ENCODE measurements around the gene NUP205. TPM values are rescaled to one million over a fixed set of nuclear protein-coding genes. Genes with fewer than 3 reads are reported as not detected.

The NUP205 gene
- total RNA-seq, 5 donors from 2014 or later (not counting 1 experiment from before 2014, with no cell fraction given), result 52.4 to 63.0 (median 57.8) TPM

DNA sequence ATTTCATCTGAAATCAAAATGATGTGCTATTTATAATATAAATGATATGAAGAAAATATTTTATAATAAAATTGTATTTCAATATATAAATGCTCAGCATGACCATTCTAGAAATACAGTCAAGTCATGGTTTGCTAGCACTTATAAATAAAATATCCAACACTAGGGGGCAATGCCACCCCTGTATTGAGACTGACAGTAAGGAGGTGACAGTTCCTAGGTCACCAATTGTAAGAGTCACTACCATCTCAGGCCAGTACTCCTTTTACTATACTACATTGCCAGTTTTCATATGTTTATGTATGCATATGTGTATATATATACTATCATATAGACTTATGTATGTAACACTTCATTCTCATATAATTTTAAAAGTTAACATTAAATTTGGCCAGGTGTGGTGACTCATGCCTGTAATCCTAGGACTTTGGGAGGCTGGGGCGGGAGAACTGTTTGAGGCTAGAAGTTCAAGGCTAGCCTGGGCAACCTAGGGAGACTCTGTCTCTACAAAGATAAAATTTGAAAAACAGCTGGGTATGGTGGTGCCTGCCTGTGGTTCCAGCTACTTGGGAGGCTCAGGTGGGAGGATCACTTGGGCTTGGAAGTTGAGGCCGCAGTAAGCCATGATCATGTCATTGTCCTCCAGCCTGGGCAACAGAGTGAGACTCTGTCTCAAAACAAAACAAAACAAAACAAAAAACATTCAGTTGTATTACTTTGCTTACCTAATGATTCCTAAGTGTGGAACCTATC is 45.4 kb upstream of the NUP205 start:
- Mint-ChIP-seq H3K27ac (no peak overlapping the region), H3K9me3 (no peaks in the 10 kb centered on the region), H3K27me3 (no peaks in the 10 kb centered on the region), H3K4me1 (peaks cover 0 to 3% (median 3%) of the 10 kb centered on the region in 3 donors), H3K36me3 (no peaks in the 10 kb centered on the region), H3K4me3 (no peak overlapping the region)
- Histone ChIP-seq H3K36me3 (ENCODE audit: control insufficient read depth in 2 of 2, extremely low read depth in 1 of 2, insufficient read depth in 1 of 2, low read length in 1 of 2) (no peaks in the 10 kb centered on the region), H3K9me3 (no peaks in the 10 kb centered on the region), H3K27ac (ENCODE audit: low read length) (no peak overlapping the region), H3K4me1 (ENCODE audit: control insufficient read depth in 1 of 2, extremely low read depth in 1 of 2, insufficient read depth in 2 of 2, low read length in 2 of 2) (peaks cover 15 to 18% of the 10 kb centered on the region in 2 experiments), H3K27me3 (replicated peaks in 1 of 2; ENCODE audit: control insufficient read depth in 2 of 2, extremely low read depth in 1 of 2, insufficient read depth in 2 of 2, low read length in 1 of 2) (no peaks in the 10 kb centered on the region), H3K4me3 (ENCODE audit: control insufficient read depth in 1 of 2, extremely low read depth in 1 of 2, low read length in 1 of 2) (no peak overlapping the region)
- DNase-seq (peak in 16 of 35 experiments; percentile 6 to 75 (median 17)), ATAC-seq (replicated peaks in 1 of 4) (no peak)
- 100% methylated on average over 2 of the region's 2 CpGs for WGBS (ENCODE audit: insufficient coverage)
- ChIA-PET CTCF (no interaction called here), POLR2A (no interaction called here)

- H3K4me3 Mint-ChIP-seq, result no peak overlapping the region
- peaks cover 6 to 7% of the 10 kb centered on the region in 2 experiments for H3K4me1 ChIP-seq (ENCODE audit: control insufficient read depth in 1 of 2, extremely low read depth in 1 of 2, insufficient read depth in 2 of 2, low read length in 2 of 2)
- ChIA-PET CTCF (no interaction called here), POLR2A (interaction anchor here in 1 of 2 donors (0.6 to 0.7 kb wide), 2 partner anchors 101 to 853 kb away, joined by 3 read pairs; no protein-coding TSS in a partner anchor)
- DNase-seq (no peak), ATAC-seq (replicated peaks in 1 of 4) (no peak)
- no peak overlapping the region for H3K27ac Mint-ChIP-seq
- no peaks in the 10 kb centered on the region for H3K27me3 ChIP-seq (replicated peaks in 1 of 2; ENCODE audit: control insufficient read depth in 2 of 2, extremely low read depth in 1 of 2, insufficient read depth in 2 of 2, low read length in 1 of 2)
- H3K4me1 Mint-ChIP-seq, result no peaks in the 10 kb centered on the region
- no peak overlapping the region for H3K4me3 ChIP-seq (ENCODE audit: control insufficient read depth in 1 of 2, extremely low read depth in 1 of 2, low read length in 1 of 2)
- no peaks in the 10 kb centered on the region for H3K9me3 Mint-ChIP-seq
- no peaks in the 10 kb centered on the region for H3K27me3 Mint-ChIP-seq
- H3K9me3 ChIP-seq, result no peaks in the 10 kb centered on the region
- H3K36me3 Mint-ChIP-seq, result no peaks in the 10 kb centered on the region
- no CpG with 5 or more reads among the region's 3 CpGs for WGBS (ENCODE audit: insufficient coverage)
- H3K36me3 ChIP-seq (ENCODE audit: control insufficient read depth in 2 of 2, extremely low read depth in 1 of 2, insufficient read depth in 1 of 2, low read length in 1 of 2), result no peaks in the 10 kb centered on the region
- H3K27ac ChIP-seq (ENCODE audit: low read length), result no peak overlapping the region
Measured at GRCh38 chr7:135514856-135515255, 42.9 kb upstream of the NUP205 start.

GRCh38 chr7:135517060-135517459 is 40.7 kb upstream of the NUP205 start:
- no peaks in the 10 kb centered on the region for H3K4me1 ChIP-seq (ENCODE audit: control insufficient read depth in 1 of 2, extremely low read depth in 1 of 2, insufficient read depth in 2 of 2, low read length in 2 of 2)
- Mint-ChIP-seq H3K27ac (no peak overlapping the region), H3K36me3 (no peaks in the 10 kb centered on the region), H3K4me1 (no peaks in the 10 kb centered on the region), H3K4me3 (no peak overlapping the region), H3K9me3 (no peaks in the 10 kb centered on the region), H3K27me3 (no peaks in the 10 kb centered on the region)
- POLR2A ChIA-PET, result no interaction called here
- no peak for ATAC-seq (replicated peaks in 1 of 4)
- CTCF ChIA-PET, result no interaction called here
- no peaks in the 10 kb centered on the region for H3K9me3 ChIP-seq
- H3K27me3 ChIP-seq (replicated peaks in 1 of 2; ENCODE audit: control insufficient read depth in 2 of 2, extremely low read depth in 1 of 2, insufficient read depth in 2 of 2, low read length in 1 of 2), result no peaks in the 10 kb centered on the region
- WGBS (ENCODE audit: insufficient coverage), result 94% methylated on average over 3 of the region's 3 CpGs
- no peak overlapping the region for H3K27ac ChIP-seq (ENCODE audit: low read length)
- no peak overlapping the region for H3K4me3 ChIP-seq (ENCODE audit: control insufficient read depth in 1 of 2, extremely low read depth in 1 of 2, low read length in 1 of 2)
- no peak for DNase-seq
- H3K36me3 ChIP-seq (ENCODE audit: control insufficient read depth in 2 of 2, extremely low read depth in 1 of 2, insufficient read depth in 1 of 2, low read length in 1 of 2), result no peaks in the 10 kb centered on the region

DNA sequence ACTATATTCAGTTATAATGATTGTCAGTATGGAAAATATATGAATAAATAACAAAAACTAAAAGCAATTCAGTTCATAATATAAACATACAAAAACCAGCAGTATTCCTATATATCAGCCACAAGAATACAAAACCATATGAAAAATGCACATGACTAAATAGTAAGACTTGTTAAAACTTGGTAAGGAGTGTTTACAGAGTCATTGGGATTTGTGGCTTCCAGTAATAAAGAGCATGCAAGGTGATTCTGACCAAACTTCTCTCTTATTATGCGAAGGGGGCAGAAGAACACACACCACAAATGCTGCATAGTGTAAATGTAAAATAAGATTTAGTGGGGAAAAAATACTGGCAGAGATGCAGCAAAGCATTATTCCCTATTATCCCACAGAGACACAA is 39.0 kb upstream of the NUP205 start:
- DNase-seq (no peak), ATAC-seq (replicated peaks in 1 of 4) (no peak)
- CTCF ChIA-PET, result no interaction called here
- no CpG with 5 or more reads among the region's 1 CpG for WGBS (ENCODE audit: insufficient coverage)
- Mint-ChIP-seq H3K27me3 (no peaks in the 10 kb centered on the region), H3K4me1 (no peaks in the 10 kb centered on the region), H3K36me3 (no peaks in the 10 kb centered on the region), H3K27ac (no peak overlapping the region), H3K9me3 (peaks cover 0 to 3% (median 0%) of the 10 kb centered on the region in 3 donors), H3K4me3 (no peak overlapping the region)
- H3K36me3 ChIP-seq (ENCODE audit: control insufficient read depth in 2 of 2, extremely low read depth in 1 of 2, insufficient read depth in 1 of 2, low read length in 1 of 2), result no peaks in the 10 kb centered on the region
- POLR2A ChIA-PET, result interaction anchor here in 1 of 2 donors (0.7 kb wide), 1 partner anchor 313 kb away, joined by 5 read pairs; no protein-coding TSS in a partner anchor
- no peak overlapping the region for H3K4me3 ChIP-seq (ENCODE audit: control insufficient read depth in 1 of 2, extremely low read depth in 1 of 2, low read length in 1 of 2)
- no peak overlapping the region for H3K27ac ChIP-seq (ENCODE audit: low read length)
- no peaks in the 10 kb centered on the region for H3K27me3 ChIP-seq (replicated peaks in 1 of 2; ENCODE audit: control insufficient read depth in 2 of 2, extremely low read depth in 1 of 2, insufficient read depth in 2 of 2, low read length in 1 of 2)
- H3K9me3 ChIP-seq, result no peaks in the 10 kb centered on the region
- H3K4me1 ChIP-seq (ENCODE audit: control insufficient read depth in 1 of 2, extremely low read depth in 1 of 2, insufficient read depth in 2 of 2, low read length in 2 of 2), result no peaks in the 10 kb centered on the region

GRCh38 chr7:135519233-135519688 is 38.5 kb upstream of the NUP205 start:
- ATAC-seq (replicated peaks in 1 of 4), result no peak
- Histone ChIP-seq H3K36me3 (ENCODE audit: control insufficient read depth in 2 of 2, extremely low read depth in 1 of 2, insufficient read depth in 1 of 2, low read length in 1 of 2) (no peaks in the 10 kb centered on the region), H3K9me3 (no peaks in the 10 kb centered on the region), H3K4me3 (ENCODE audit: control insufficient read depth in 1 of 2, extremely low read depth in 1 of 2, low read length in 1 of 2) (no peak overlapping the region), H3K4me1 (ENCODE audit: control insufficient read depth in 1 of 2, extremely low read depth in 1 of 2, insufficient read depth in 2 of 2, low read length in 2 of 2) (no peaks in the 10 kb centered on the region), H3K27me3 (replicated peaks in 1 of 2; ENCODE audit: control insufficient read depth in 2 of 2, extremely low read depth in 1 of 2, insufficient read depth in 2 of 2, low read length in 1 of 2) (no peaks in the 10 kb centered on the region), H3K27ac (ENCODE audit: low read length) (no peak overlapping the region)
- Mint-ChIP-seq H3K9me3 (peaks cover 0 to 3% (median 0%) of the 10 kb centered on the region in 3 donors), H3K4me3 (no peak overlapping the region), H3K27ac (no peak overlapping the region), H3K4me1 (no peaks in the 10 kb centered on the region), H3K27me3 (no peaks in the 10 kb centered on the region), H3K36me3 (no peaks in the 10 kb centered on the region)
- POLR2A ChIA-PET, result interaction anchor here (0.6 to 0.7 kb wide), 2 partner anchors 250 to 313 kb away, joined by 5 read pairs; no protein-coding TSS in a partner anchor
- CTCF ChIA-PET, result interaction anchor here in 1 of 2 donors (0.7 kb wide), 1 partner anchor 43 kb away, joined by 5 read pairs; no protein-coding TSS in a partner anchor
- DNase-seq, result no peak

DNA sequence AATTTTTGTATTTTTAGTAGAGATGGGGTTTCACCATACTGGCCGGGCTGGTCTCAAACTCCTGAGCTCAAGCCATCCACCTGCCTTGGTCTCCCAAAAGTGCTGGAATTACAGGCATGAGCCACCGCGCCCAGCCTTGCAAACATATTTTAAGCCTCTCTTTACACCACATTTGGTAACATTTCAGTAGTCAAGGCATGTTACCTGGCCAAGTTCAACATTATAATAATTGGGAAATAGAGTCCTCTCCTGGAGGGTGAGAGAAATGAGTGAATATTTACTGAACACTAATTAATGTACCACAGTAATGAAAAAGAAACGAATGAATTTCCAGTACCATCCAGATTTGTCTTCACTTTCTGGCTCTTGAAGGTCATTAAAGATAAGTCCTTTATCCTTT is 37.8 kb upstream of the NUP205 start:
- CTCF ChIA-PET, result interaction anchor here (0.7 to 1.5 kb wide), 2 partner anchors 33 to 43 kb away, joined by 5 read pairs; no protein-coding TSS in a partner anchor
- H3K27ac Mint-ChIP-seq, result no peak overlapping the region
- no peaks in the 10 kb centered on the region for H3K36me3 ChIP-seq (ENCODE audit: control insufficient read depth in 2 of 2, extremely low read depth in 1 of 2, insufficient read depth in 1 of 2, low read length in 1 of 2)
- no peaks in the 10 kb centered on the region for H3K36me3 Mint-ChIP-seq
- no peak overlapping the region for H3K4me3 Mint-ChIP-seq
- H3K9me3 ChIP-seq, result no peaks in the 10 kb centered on the region
- WGBS (ENCODE audit: insufficient coverage), result no CpG with 5 or more reads among the region's 4 CpGs
- H3K27ac ChIP-seq (ENCODE audit: low read length), result no peak overlapping the region
- POLR2A ChIA-PET, result interaction anchor here in 1 of 2 donors (0.6 kb wide), 1 partner anchor 250 kb away, joined by 5 read pairs; no protein-coding TSS in a partner anchor
- ATAC-seq (replicated peaks in 1 of 4) (no peak), DNase-seq (no peak)
- no peak overlapping the region for H3K4me3 ChIP-seq (ENCODE audit: control insufficient read depth in 1 of 2, extremely low read depth in 1 of 2, low read length in 1 of 2)
- no peaks in the 10 kb centered on the region for H3K4me1 Mint-ChIP-seq
- H3K9me3 Mint-ChIP-seq, result peaks cover 0 to 3% (median 0%) of the 10 kb centered on the region in 3 donors
- H3K27me3 ChIP-seq (replicated peaks in 1 of 2; ENCODE audit: control insufficient read depth in 2 of 2, extremely low read depth in 1 of 2, insufficient read depth in 2 of 2, low read length in 1 of 2), result no peaks in the 10 kb centered on the region
- H3K27me3 Mint-ChIP-seq, result no peaks in the 10 kb centered on the region
- H3K4me1 ChIP-seq (ENCODE audit: control insufficient read depth in 1 of 2, extremely low read depth in 1 of 2, insufficient read depth in 2 of 2, low read length in 2 of 2), result no peaks in the 10 kb centered on the region

Data from T-cell (primary cell).